ENCODE results near the gene DMRTB1. TPM values are rescaled to one million over a fixed set of nuclear protein-coding genes. Genes with fewer than 3 reads are reported as not detected.

Gene DMRTB1
- total RNA-seq, 1 donor from 2014 or later = not detected

DNA sequence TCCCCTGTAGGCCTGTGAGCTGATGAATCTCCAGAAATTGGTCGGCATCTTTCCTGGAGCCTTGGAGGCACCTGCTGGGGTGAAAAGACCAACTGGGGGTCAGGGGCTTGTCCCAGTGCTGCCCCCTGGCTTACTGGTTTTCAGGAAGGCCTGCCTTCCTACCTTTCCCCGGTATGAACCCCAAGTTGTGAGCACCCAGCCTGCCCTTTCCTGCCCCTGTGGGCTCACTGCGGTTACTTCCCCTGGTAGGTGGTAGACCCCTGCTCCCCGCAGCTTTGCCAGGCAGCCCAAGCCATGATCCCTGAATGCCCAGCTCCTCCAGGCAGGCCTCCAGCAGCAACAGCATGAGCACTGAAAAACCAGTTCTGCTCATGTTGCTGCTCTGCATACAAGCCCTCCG lies 10.2 kb downstream of the DMRTB1 start:
- Histone ChIP-seq H2AFZ (replicated peaks) (no peak overlapping the region), H3K27me3 (no peaks in the 10 kb centered on the region), H4K20me1 (ENCODE audit: low read depth) (no peaks in the 10 kb centered on the region), H3K4me1 (peaks cover 3% of the 10 kb centered on the region), H3K9me3 (ENCODE audit: low read depth) (no peaks in the 10 kb centered on the region), H3K79me2 (ENCODE audit: low read depth) (no peaks in the 10 kb centered on the region), H3K9ac (no peak overlapping the region), H3K27ac (no peak overlapping the region), H3K36me3 (no peaks in the 10 kb centered on the region), H3K4me2 (no peak overlapping the region), H3F3A (ENCODE audit: low read depth) (no peaks in the 10 kb centered on the region), H3K4me3 (no peak overlapping the region)
- H3K4me1 Mint-ChIP-seq = peaks cover 11% of the 10 kb centered on the region
- no peak overlapping the region for H3K27ac Mint-ChIP-seq
- no peak for DNase-seq (ENCODE audit: low spot score)
- no peaks in the 10 kb centered on the region for H3K36me3 Mint-ChIP-seq
- no peak for TF ChIP-seq EZH2phosphoT487 (IDR thresholded peaks at IDR 0.05)
- no peak for TF ChIP-seq EZH2 (IDR thresholded peaks at IDR 0.05)
- peaks cover 3% of the 10 kb centered on the region for H3K27me3 Mint-ChIP-seq (ENCODE audit: insufficient read depth, low read depth)
- no peak overlapping the region for H3K4me3 Mint-ChIP-seq
- H3K9me3 Mint-ChIP-seq = no peaks in the 10 kb centered on the region

DNA sequence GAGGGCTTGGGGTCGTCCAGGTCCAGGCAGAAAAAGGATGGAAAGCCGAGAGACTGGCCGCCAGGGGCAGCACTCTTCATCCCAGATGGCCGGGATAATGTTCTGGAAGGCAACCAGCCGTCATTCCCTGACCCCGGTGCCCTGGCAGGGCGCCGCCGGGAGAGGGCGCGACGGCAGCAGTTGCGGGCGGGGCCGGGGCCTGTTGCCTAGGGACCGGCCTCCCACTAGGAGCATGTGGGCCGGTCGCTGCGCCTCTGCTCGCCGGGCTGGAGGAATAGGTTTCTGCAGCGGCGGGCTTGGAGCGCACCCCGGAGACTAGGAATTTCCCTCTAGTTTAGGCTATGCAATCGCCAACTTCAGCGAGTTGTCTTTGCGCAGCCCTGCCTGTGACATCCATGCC lies 11.0 kb downstream of the DMRTB1 start:
- Histone ChIP-seq H3K27me3 (no peaks in the 10 kb centered on the region), H3K4me2 (peak overlapping the region; percentile 57), H4K20me1 (ENCODE audit: low read depth) (no peaks in the 10 kb centered on the region), H3F3A (ENCODE audit: low read depth) (no peaks in the 10 kb centered on the region), H3K9ac (no peak overlapping the region), H3K79me2 (ENCODE audit: low read depth) (no peaks in the 10 kb centered on the region), H3K9me3 (ENCODE audit: low read depth) (no peaks in the 10 kb centered on the region), H3K36me3 (no peaks in the 10 kb centered on the region), H3K4me3 (no peak overlapping the region), H3K4me1 (peaks cover 3% of the 10 kb centered on the region), H2AFZ (replicated peaks) (peak overlapping the region; percentile 76), H3K27ac (no peak overlapping the region)
- Mint-ChIP-seq H3K4me1 (peaks cover 11% of the 10 kb centered on the region), H3K4me3 (peak overlapping the region; percentile 21), H3K9me3 (no peaks in the 10 kb centered on the region), H3K36me3 (no peaks in the 10 kb centered on the region), H3K27me3 (ENCODE audit: insufficient read depth, low read depth) (peaks cover 5% of the 10 kb centered on the region), H3K27ac (peak overlapping the region; percentile 46)
- DNase-seq (ENCODE audit: low spot score) = peak; percentile 96
- TF ChIP-seq EZH2 (IDR thresholded peaks at IDR 0.05) = no peak
- TF ChIP-seq, protein P1, sequence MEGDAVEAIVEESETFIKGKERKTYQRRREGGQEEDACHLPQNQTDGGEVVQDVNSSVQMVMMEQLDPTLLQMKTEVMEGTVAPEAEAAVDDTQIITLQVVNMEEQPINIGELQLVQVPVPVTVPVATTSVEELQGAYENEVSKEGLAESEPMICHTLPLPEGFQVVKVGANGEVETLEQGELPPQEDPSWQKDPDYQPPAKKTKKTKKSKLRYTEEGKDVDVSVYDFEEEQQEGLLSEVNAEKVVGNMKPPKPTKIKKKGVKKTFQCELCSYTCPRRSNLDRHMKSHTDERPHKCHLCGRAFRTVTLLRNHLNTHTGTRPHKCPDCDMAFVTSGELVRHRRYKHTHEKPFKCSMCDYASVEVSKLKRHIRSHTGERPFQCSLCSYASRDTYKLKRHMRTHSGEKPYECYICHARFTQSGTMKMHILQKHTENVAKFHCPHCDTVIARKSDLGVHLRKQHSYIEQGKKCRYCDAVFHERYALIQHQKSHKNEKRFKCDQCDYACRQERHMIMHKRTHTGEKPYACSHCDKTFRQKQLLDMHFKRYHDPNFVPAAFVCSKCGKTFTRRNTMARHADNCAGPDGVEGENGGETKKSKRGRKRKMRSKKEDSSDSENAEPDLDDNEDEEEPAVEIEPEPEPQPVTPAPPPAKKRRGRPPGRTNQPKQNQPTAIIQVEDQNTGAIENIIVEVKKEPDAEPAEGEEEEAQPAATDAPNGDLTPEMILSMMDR (IDR thresholded peaks at IDR 0.05) = peak; percentile 98

GRCh38 chr1:53470584-53470983 lies 11.4 kb downstream of the DMRTB1 start:
- Histone ChIP-seq H3K9me3 (ENCODE audit: low read depth) (no peaks in the 10 kb centered on the region), H4K20me1 (ENCODE audit: low read depth) (no peaks in the 10 kb centered on the region), H3F3A (ENCODE audit: low read depth) (no peaks in the 10 kb centered on the region), H3K36me3 (no peaks in the 10 kb centered on the region), H3K9ac (no peak overlapping the region), H3K4me2 (peak overlapping the region; percentile 57), H2AFZ (replicated peaks) (peak overlapping the region; percentile 76), H3K27me3 (no peaks in the 10 kb centered on the region), H3K4me1 (peaks cover 3% of the 10 kb centered on the region), H3K4me3 (no peak overlapping the region), H3K79me2 (ENCODE audit: low read depth) (no peaks in the 10 kb centered on the region), H3K27ac (no peak overlapping the region)
- peaks cover 11% of the 10 kb centered on the region for H3K4me1 Mint-ChIP-seq
- peaks cover 5% of the 10 kb centered on the region for H3K27me3 Mint-ChIP-seq (ENCODE audit: insufficient read depth, low read depth)
- TF ChIP-seq EZH2phosphoT487 (IDR thresholded peaks at IDR 0.05) (no peak), EZH2 (IDR thresholded peaks at IDR 0.05) (no peak)
- TF ChIP-seq, protein P1 (IDR thresholded peaks at IDR 0.05) = no peak
- peak overlapping the region; percentile 43 for H3K4me3 Mint-ChIP-seq
- peak overlapping the region; percentile 46 for H3K27ac Mint-ChIP-seq
- peak; percentile 37 for DNase-seq (ENCODE audit: low spot score)
- H3K9me3 Mint-ChIP-seq = no peaks in the 10 kb centered on the region
- H3K36me3 Mint-ChIP-seq = no peaks in the 10 kb centered on the region

DNA sequence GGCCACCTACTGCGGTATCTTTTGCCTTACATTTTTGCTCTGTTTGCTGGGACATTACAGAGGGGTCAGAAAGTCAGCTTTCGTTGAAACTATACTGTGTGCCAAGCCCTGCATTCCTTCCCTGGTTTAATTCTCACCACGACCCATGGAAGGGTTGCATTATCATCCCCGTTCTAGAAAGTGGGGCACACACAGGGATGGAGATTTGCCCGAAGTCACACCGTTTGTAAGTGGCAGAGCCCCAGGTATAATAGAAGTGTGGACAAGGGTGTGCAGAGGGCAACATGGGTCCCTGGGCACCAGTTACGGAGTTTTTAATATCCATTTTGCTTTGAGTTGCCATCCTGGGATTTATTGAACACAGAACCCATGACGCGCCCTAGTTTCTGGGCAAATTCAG lies 11.8 kb downstream of the DMRTB1 start:
- Histone ChIP-seq H3K79me2 (ENCODE audit: low read depth) (no peaks in the 10 kb centered on the region), H3F3A (ENCODE audit: low read depth) (no peaks in the 10 kb centered on the region), H3K27me3 (no peaks in the 10 kb centered on the region), H3K9me3 (ENCODE audit: low read depth) (no peaks in the 10 kb centered on the region), H3K4me1 (peaks cover 3% of the 10 kb centered on the region), H3K4me3 (no peak overlapping the region), H2AFZ (replicated peaks) (peak overlapping the region; percentile 76), H3K4me2 (no peak overlapping the region), H3K36me3 (no peaks in the 10 kb centered on the region), H3K27ac (no peak overlapping the region), H3K9ac (no peak overlapping the region), H4K20me1 (ENCODE audit: low read depth) (no peaks in the 10 kb centered on the region)
- peaks cover 5% of the 10 kb centered on the region for H3K27me3 Mint-ChIP-seq (ENCODE audit: insufficient read depth, low read depth)
- DNase-seq (ENCODE audit: low spot score) = no peak
- TF ChIP-seq EZH2 (IDR thresholded peaks at IDR 0.05) (no peak), EZH2phosphoT487 (IDR thresholded peaks at IDR 0.05) (no peak)
- TF ChIP-seq, protein P1 (IDR thresholded peaks at IDR 0.05) = no peak
- peaks cover 15% of the 10 kb centered on the region for H3K4me1 Mint-ChIP-seq
- H3K4me3 Mint-ChIP-seq = peak overlapping the region; percentile 43
- no peaks in the 10 kb centered on the region for H3K36me3 Mint-ChIP-seq
- no peaks in the 10 kb centered on the region for H3K9me3 Mint-ChIP-seq
- H3K27ac Mint-ChIP-seq = no peak overlapping the region

Measured in neural progenitor cell (in vitro differentiated cells).